HepG2 (cell line): ENCODE results near the gene GPC3. TPM values are rescaled to one million over a fixed set of nuclear protein-coding genes. Genes with fewer than 3 reads are reported as not detected.

Source experiments
- ATAC-seq: fragments of 200-7000 bp; cut with Tn5 transposase; 3 replicates; pipeline ENCODE4 v1.9.1; 2020; ENCODE audit warnings: mild to moderate bottlenecking, moderate library complexity
- BruUV-seq: library from RNA; stranded (reverse); fragments of 400-500 nt; replicated peaks from 2 replicates; lab custom pipeline; 2021; lab: Mats Ljungman, UMichigan
- CTCF ChIA-PET: fragments of 300-600 bp; formaldehyde crosslinking; extraction: SDS; loops from one replicate; lab custom pipeline; 2021; ENCODE audit warnings: low total read pairs, inconsistent platforms, low intra/inter-chr PET ratio; lab: Yijun Ruan, JAX
- POLR2A ChIA-PET: fragments of 350-600 bp; sonication (Branson Sonifier 250); formaldehyde crosslinking; loops from one replicate; lab custom pipeline; 2020; ENCODE audit warnings: antibody characterized with exemption, inconsistent platforms; lab: Yijun Ruan, JAX
- DNase-seq: peaks from one replicate; pipeline ENCODE4 v3.0.0-alpha.2; 2015; ENCODE audit warnings: low spot score
- FAIRE-seq: peaks from 3 replicates; lab custom pipeline; 2011; peaks lifted over from hg19 to GRCh38; lab: Jason Lieb, UNC
- H2AFZ ChIP-seq: one replicate; pipeline ENCODE4 v1.6.1; 2011; ENCODE audit warnings: low read length, inconsistent platforms
- H3K27ac ChIP-seq: fragments of 300-600 bp; 3 replicates; pipeline ENCODE4 v1.8.0; 2011; ENCODE audit warnings: mixed run types, mild to moderate bottlenecking, mixed read lengths, low read length, inconsistent platforms; ENCODE audit not compliant: insufficient read depth; ENCODE audit errors: extremely low read length
- H3K27me3 ChIP-seq, 2 experiments: fragments of 200-600 bp in 1 of 2; 2 replicates in 1 of 2; 3 replicates in 1 of 2; pipeline versions ENCODE4 v1.6.0 to v1.8.0; 2011; ENCODE audit warnings: low read length in 2 of 2, mild to moderate bottlenecking in 2 of 2, moderate library complexity in 2 of 2, inconsistent platforms in 1 of 2; ENCODE audit not compliant: insufficient read depth in 2 of 2, control insufficient read depth in 1 of 2
- H3K36me3 ChIP-seq, 2 experiments: fragments of 200-600 bp in 1 of 2; replicated peaks in 1 of 2; 2 replicates in 1 of 2; 3 replicates in 1 of 2; pipeline versions ENCODE4 v1.5.1 to v1.8.0; 2011; ENCODE audit warnings: low read length in 2 of 2, inconsistent platforms in 1 of 2; ENCODE audit not compliant: insufficient read depth in 2 of 2, control insufficient read depth in 1 of 2
- H3K4me1 ChIP-seq: 2 replicates; pipeline ENCODE4 v1.5.1; 2012; ENCODE audit warnings: low read length, inconsistent platforms; ENCODE audit not compliant: insufficient read depth
- H3K4me2 ChIP-seq: 2 replicates; pipeline ENCODE4 v1.6.0; 2011; ENCODE audit warnings: low read depth, low read length, inconsistent platforms
- H3K4me3 ChIP-seq, 3 experiments: fragments of 200-600 bp in 1 of 3; sonication (generic), shearing (Covaris generic) in 1 of 3; replicated peaks in 1 of 3; 2 replicates each; pipeline ENCODE4 v1.5.1; 2011 to 2016; ENCODE audit warnings: low read length in 3 of 3, inconsistent platforms in 2 of 3, low read depth in 2 of 3, mild to moderate bottlenecking in 2 of 3, control low read depth in 1 of 3, mixed read lengths in 1 of 3; ENCODE audit not compliant: insufficient read depth in 1 of 3
- H3K79me2 ChIP-seq: one replicate; pipeline ENCODE4 v1.6.1; 2011; ENCODE audit warnings: low read length, inconsistent platforms; ENCODE audit not compliant: insufficient read depth
- H3K9ac ChIP-seq: 2 replicates; pipeline ENCODE4 v1.6.0; 2011; ENCODE audit warnings: mild to moderate bottlenecking, low read depth, low read length, inconsistent platforms; ENCODE audit not compliant: insufficient read depth
- H3K9me3 ChIP-seq: 2 replicates; pipeline ENCODE4 v1.5.1; 2012; ENCODE audit warnings: mild to moderate bottlenecking, low read length
- H4K20me1 ChIP-seq: 2 replicates; pipeline ENCODE4 v1.6.0; 2011; ENCODE audit warnings: inconsistent platforms, mild to moderate bottlenecking, low read length, moderate library complexity; ENCODE audit not compliant: insufficient read depth
- POLR2AphosphoS2 ChIP-seq: IDR thresholded peaks from 2 replicates; pipeline ENCODE4 v1.6.1; 2011; ENCODE audit warnings: low read depth, low read length, improper control_type of control experiment
- POLR2AphosphoS5 ChIP-seq: IDR thresholded peaks from 2 replicates; pipeline ENCODE4 v1.6.1; 2012; ENCODE audit warnings: low read depth, low read length
- POLR2G ChIP-seq: fragments of 200-400 bp; formaldehyde crosslinking; IDR thresholded peaks from 2 replicates; pipeline ENCODE4 v1.6.1; 2018; ENCODE audit warnings: mild to moderate bottlenecking, low read depth, low read length, moderate library complexity
- RBM22 ChIP-seq: fragments of 200-400 bp; formaldehyde crosslinking; optimal IDR thresholded peaks from 2 replicates; pipeline ENCODE3; 2017; ENCODE audit warnings: mild to moderate bottlenecking, low read length, moderate library complexity
- ZNF552 ChIP-seq: sonication (generic); formaldehyde crosslinking; IDR thresholded peaks from 2 replicates; pipeline ENCODE4 v1.9.0; 2022; ENCODE audit warnings: missing genetic modification reagents, mild to moderate bottlenecking, borderline replicate concordance
- WGBS: methylation state at CpG from one replicate; pipeline ENCODE4 v1.1.6; 2017; ENCODE audit warnings: low lambda C conversion rate; 5-methylcytosine and 5-hydroxymethylcytosine counted together
- in situ Hi-C: cut with HindIII; loops from 2 replicates; pipeline ENCODE4 v1.10.0; 2017; ENCODE audit warnings: low pct_unique_long_range_greater_than_20kb; ENCODE audit not compliant: extremely low pct_ligation_motif_present
- intact Hi-C: fragments of 100-400 bp; cut with micrococcal nuclease; formaldehyde crosslinking; loops from one replicate; pipeline ENCODE4 v1.10.0; 2022; ENCODE audit not compliant: unreplicated experiment
- polyA plus RNA-seq, 8 experiments: library from polyadenylated mRNA; depleted of rRNA in 3 of 8; stranded (reverse) in 7 of 8; unstranded in 1 of 8; fragments of >200 nt; fragmentation: Illumina TruSeq in 4 of 8; extraction: Trizol in 4 of 8; gene quantifications; 2 replicates each; pipeline versions ENCODE4 v1.2.1 to v1.2.3, GENCODE V29; 2011 to 2016; ENCODE audit warnings: low read depth in 4 of 8, missing spikeins in 1 of 8, mixed read lengths in 1 of 8; ENCODE audit not compliant: insufficient read depth in 1 of 8
- total RNA-seq, 5 experiments: library from RNA; depleted of rRNA; stranded (reverse); fragments of >200 nt; fragmentation: Illumina TruSeq; extraction: Trizol; gene quantifications; 2 replicates each; pipeline ENCODE4 v1.2.3, GENCODE V29; 2016; ENCODE audit warnings: low read depth in 1 of 5
- TF ChIP-seq, protein P1 (sequence below): sonication (generic); formaldehyde crosslinking; IDR thresholded peaks from 2 replicates; pipeline ENCODE4 v1.4.0; 2020; ENCODE audit warnings: mild to moderate bottlenecking, missing genetic modification reagents, borderline replicate concordance
- TF ChIP-seq, protein P2 (sequence below), 2 experiments: sonication (generic) in 1 of 2; formaldehyde crosslinking in 1 of 2; IDR thresholded peaks; 2 replicates each; pipeline versions ENCODE4 v1.4.0 to v1.6.1; 2018 to 2020; ENCODE audit warnings: missing genetic modification reagents in 2 of 2, borderline replicate concordance in 1 of 2, low read depth in 1 of 2, mild to moderate bottlenecking in 1 of 2, missing biosample characterization in 1 of 2

Gene GPC3
- total and polyA plus RNA-seq, 2 of the 13 experiments (the other 11 are each of a cell fraction or from before 2014, with no cell fraction given) = 1,799 to 3,263 TPM

GRCh38 chrX:133587818-133588217 lies 397.6 kb downstream of the GPC3 start (continued):
- TF ChIP-seq RBM22 (peak; percentile 99), POLR2AphosphoS2 (peak; percentile 75; the same call in 1 of the 2 replicates), POLR2G (0 out of 2 replicates have a peak, but pooled peaks have one; percentile 17), ZNF552 (CRISPR knock-in tag) (no peak), POLR2AphosphoS5 (0 out of 2 replicates have a peak, but pooled peaks have one; percentile 21)
- TF ChIP-seq, all 625 proteins: peak for 4

- H3K79me2 ChIP-seq = no peaks in the 10 kb centered on the region
- FAIRE-seq = no peak
- intact Hi-C loops (no loop called here), in situ Hi-C loops (no loop called here)
- peaks cover 25% of the 10 kb centered on the region; the same call in 1 of the 2 replicates for H4K20me1 ChIP-seq
- peaks cover 13 to 41% of the 10 kb centered on the region in 2 experiments for H3K36me3 ChIP-seq
- TF ChIP-seq, protein P1, sequence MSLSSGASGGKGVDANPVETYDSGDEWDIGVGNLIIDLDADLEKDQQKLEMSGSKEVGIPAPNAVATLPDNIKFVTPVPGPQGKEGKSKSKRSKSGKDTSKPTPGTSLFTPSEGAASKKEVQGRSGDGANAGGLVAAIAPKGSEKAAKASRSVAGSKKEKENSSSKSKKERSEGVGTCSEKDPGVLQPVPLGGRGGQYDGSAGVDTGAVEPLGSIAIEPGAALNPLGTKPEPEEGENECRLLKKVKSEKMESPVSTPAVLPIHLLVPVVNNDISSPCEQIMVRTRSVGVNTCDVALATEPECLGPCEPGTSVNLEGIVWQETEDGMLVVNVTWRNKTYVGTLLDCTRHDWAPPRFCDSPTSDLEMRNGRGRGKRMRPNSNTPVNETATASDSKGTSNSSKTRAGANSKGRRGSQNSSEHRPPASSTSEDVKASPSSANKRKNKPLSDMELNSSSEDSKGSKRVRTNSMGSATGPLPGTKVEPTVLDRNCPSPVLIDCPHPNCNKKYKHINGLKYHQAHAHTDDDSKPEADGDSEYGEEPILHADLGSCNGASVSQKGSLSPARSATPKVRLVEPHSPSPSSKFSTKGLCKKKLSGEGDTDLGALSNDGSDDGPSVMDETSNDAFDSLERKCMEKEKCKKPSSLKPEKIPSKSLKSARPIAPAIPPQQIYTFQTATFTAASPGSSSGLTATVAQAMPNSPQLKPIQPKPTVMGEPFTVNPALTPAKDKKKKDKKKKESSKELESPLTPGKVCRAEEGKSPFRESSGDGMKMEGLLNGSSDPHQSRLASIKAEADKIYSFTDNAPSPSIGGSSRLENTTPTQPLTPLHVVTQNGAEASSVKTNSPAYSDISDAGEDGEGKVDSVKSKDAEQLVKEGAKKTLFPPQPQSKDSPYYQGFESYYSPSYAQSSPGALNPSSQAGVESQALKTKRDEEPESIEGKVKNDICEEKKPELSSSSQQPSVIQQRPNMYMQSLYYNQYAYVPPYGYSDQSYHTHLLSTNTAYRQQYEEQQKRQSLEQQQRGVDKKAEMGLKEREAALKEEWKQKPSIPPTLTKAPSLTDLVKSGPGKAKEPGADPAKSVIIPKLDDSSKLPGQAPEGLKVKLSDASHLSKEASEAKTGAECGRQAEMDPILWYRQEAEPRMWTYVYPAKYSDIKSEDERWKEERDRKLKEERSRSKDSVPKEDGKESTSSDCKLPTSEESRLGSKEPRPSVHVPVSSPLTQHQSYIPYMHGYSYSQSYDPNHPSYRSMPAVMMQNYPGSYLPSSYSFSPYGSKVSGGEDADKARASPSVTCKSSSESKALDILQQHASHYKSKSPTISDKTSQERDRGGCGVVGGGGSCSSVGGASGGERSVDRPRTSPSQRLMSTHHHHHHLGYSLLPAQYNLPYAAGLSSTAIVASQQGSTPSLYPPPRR (CRISPR knock-in tag) = no peak
- peak; percentile 67 for TF ChIP-seq RBM22
- TF ChIP-seq, protein P2, sequence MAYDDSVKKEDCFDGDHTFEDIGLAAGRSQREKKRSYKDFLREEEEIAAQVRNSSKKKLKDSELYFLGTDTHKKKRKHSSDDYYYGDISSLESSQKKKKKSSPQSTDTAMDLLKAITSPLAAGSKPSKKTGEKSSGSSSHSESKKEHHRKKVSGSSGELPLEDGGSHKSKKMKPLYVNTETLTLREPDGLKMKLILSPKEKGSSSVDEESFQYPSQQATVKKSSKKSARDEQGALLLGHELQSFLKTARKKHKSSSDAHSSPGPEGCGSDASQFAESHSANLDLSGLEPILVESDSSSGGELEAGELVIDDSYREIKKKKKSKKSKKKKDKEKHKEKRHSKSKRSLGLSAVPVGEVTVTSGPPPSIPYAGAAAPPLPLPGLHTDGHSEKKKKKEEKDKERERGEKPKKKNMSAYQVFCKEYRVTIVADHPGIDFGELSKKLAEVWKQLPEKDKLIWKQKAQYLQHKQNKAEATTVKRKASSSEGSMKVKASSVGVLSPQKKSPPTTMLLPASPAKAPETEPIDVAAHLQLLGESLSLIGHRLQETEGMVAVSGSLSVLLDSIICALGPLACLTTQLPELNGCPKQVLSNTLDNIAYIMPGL (CRISPR knock-in tag; IDR thresholded peaks at IDR 0.05; ENCODE audit: borderline replicate concordance in 1 of 2, low read depth in 1 of 2) = no peak
- ChIA-PET POLR2A (no interaction called here), CTCF (no interaction called here)
- WGBS = 95% methylated on average over 4 of the region's 4 CpGs
- no peak overlapping the region for H2AFZ ChIP-seq
- no peak for ATAC-seq
- BruUV-seq = no TSS peak
- peaks cover 8% of the 10 kb centered on the region; the same call in 1 of the 2 replicates for H3K4me1 ChIP-seq
- no peak overlapping the region for H3K9ac ChIP-seq
- no peak overlapping the region for H3K27ac ChIP-seq
- H3K4me2 ChIP-seq = no peak overlapping the region
- H3K9me3 ChIP-seq = no peaks in the 10 kb centered on the region
- DNase-seq = no peak
- no peak overlapping the region for H3K4me3 ChIP-seq
- no peaks in the 10 kb centered on the region for H3K27me3 ChIP-seq
These were observed 398.3 kb downstream of the GPC3 start for GRCh38 chrX:133587071-133587470.
